MM.1S (cell line): ENCODE measurements around the gene TTLL3.

Source experiments
- DNase-seq: peaks from one replicate; pipeline ENCODE4 v3.0.0-alpha.2; 2015
- H2AFZ ChIP-seq: fragments of 300-600 bp; sonication (generic); 2 replicates; pipeline ENCODE4 v1.6.0; 2016; ENCODE audit warnings: antibody characterized with exemption, low read length
- H3F3A ChIP-seq: fragments of 300-600 bp; sonication (generic); 2 replicates; pipeline ENCODE4 v1.6.1; 2016; ENCODE audit warnings: mild to moderate bottlenecking, antibody characterized with exemption, low read length, moderate library complexity, mixed read lengths; ENCODE audit not compliant: insufficient read depth
- H3K27ac ChIP-seq: fragments of 300-600 bp; sonication (generic); 2 replicates; pipeline ENCODE4 v1.5.1; 2016; ENCODE audit warnings: mild to moderate bottlenecking, low read length
- H3K27me3 ChIP-seq: fragments of 300-600 bp; sonication (generic); replicated peaks from 2 replicates; pipeline ENCODE4 v1.6.0; 2016; ENCODE audit warnings: low read length; ENCODE audit not compliant: insufficient read depth
- H3K36me3 ChIP-seq: fragments of 300-600 bp; sonication (generic); replicated peaks from 2 replicates; pipeline ENCODE4 v1.6.1; 2016; ENCODE audit warnings: mild to moderate bottlenecking, low read length, mixed read lengths; ENCODE audit not compliant: insufficient read depth
- H3K4me1 ChIP-seq: fragments of 300-600 bp; sonication (generic); 2 replicates; pipeline ENCODE4 v1.6.1; 2016; ENCODE audit warnings: low read length, mixed read lengths
- H3K4me2 ChIP-seq: fragments of 300-600 bp; sonication (generic); 2 replicates; pipeline ENCODE4 v1.6.0; 2016; ENCODE audit warnings: low read depth, low read length
- H3K4me3 ChIP-seq: fragments of 300-600 bp; sonication (generic); 2 replicates; pipeline ENCODE4 v1.5.1; 2016; ENCODE audit warnings: low read length, mixed read lengths
- H3K79me2 ChIP-seq: fragments of 300-600 bp; sonication (generic); 2 replicates; pipeline ENCODE4 v1.6.1; 2016; ENCODE audit warnings: mixed run types, low read length, mixed read lengths
- H3K9ac ChIP-seq: fragments of 300-600 bp; sonication (generic); 2 replicates; pipeline ENCODE4 v1.6.1; 2016; ENCODE audit warnings: low read length, mixed read lengths
- H3K9me2 ChIP-seq: fragments of 300-600 bp; sonication (generic); replicated peaks from 2 replicates; pipeline ENCODE4 v1.6.1; 2016; ENCODE audit warnings: mild to moderate bottlenecking, low read length, mixed read lengths; ENCODE audit not compliant: insufficient read depth
- H3K9me3 ChIP-seq: fragments of 300-600 bp; sonication (generic); replicated peaks from 2 replicates; pipeline ENCODE4 v1.6.1; 2016; ENCODE audit warnings: mild to moderate bottlenecking, low read length, mixed read lengths; ENCODE audit not compliant: insufficient read depth
- H4K20me1 ChIP-seq: fragments of 300-600 bp; sonication (generic); 2 replicates; pipeline ENCODE4 v1.6.1; 2016; ENCODE audit warnings: mild to moderate bottlenecking, low read length, moderate library complexity, mixed read lengths; ENCODE audit not compliant: insufficient read depth
- EZH2 ChIP-seq: fragments of 300-600 bp; sonication (generic); optimal IDR thresholded peaks from 2 replicates; pipeline ENCODE3; 2017; ENCODE audit warnings: low read depth, mild to moderate bottlenecking, antibody characterized with exemption, low read length, mixed read lengths
- EZH2phosphoT487 ChIP-seq: fragments of 300-600 bp; sonication (generic); IDR thresholded peaks from 2 replicates; pipeline ENCODE4 v1.6.1; 2018; ENCODE audit warnings: antibody characterized with exemption, low read length
- TF ChIP-seq, protein P1 (sequence below): fragments of 300-600 bp; sonication (generic); IDR thresholded peaks from 2 replicates; pipeline ENCODE4 v1.5.1; 2016; ENCODE audit warnings: antibody characterized with exemption, low read length, mixed read lengths

The TTLL3 gene

DNA sequence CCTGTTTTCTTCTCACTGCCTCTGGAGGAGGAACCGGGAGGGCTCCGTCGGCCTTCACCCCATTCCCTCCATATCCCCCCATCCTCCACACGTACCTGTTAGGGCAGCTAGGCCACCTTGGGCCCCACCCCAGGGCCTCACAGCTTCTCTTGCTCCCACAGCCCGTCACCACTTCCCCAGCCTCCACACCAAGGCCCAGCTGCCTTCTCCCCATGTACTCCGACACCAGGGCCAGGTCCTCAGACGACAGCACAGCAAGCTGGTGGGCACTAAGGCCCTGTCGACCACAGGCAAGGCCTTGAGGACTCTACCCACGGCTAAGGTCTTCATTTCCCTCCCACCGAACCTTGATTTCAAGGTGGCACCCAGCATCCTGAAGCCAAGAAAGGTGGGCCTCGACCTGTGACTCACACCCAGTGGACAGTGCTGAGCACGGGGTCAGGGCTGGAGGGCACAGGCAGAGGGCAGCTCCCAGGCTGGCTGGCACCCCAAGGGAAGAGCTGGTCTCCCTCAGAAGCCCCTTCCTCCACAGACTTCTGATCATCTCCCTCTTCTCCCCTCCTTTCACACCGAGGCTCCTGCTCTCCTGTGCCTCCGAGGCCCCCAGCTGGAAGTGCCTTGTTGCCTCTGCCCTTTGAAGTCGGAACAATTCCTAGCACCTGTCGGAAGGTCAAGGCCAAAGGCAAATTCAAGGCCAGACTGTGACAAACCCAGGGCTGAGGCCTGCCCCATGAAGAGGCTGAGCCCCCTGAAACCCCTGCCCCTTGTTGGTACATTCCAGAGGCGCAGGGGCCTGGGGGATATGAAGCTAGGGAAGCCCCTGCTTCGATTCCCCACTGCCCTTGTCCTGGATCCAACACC is 24.7 kb downstream of the TTLL3 start:
- Histone ChIP-seq H3K4me1 (no peaks in the 10 kb centered on the region), H3K27ac (no peak overlapping the region), H3K9me3 (no peaks in the 10 kb centered on the region), H3K79me2 (no peaks in the 10 kb centered on the region), H3K9me2 (no peaks in the 10 kb centered on the region), H3F3A (no peaks in the 10 kb centered on the region), H3K9ac (no peak overlapping the region), H3K27me3 (no peaks in the 10 kb centered on the region), H3K4me2 (no peak overlapping the region), H2AFZ (no peak overlapping the region), H3K36me3 (no peaks in the 10 kb centered on the region), H3K4me3 (no peak overlapping the region), H4K20me1 (no peaks in the 10 kb centered on the region)
- TF ChIP-seq EZH2 (no peak), EZH2phosphoT487 (no peak)
- TF ChIP-seq, protein P1, sequence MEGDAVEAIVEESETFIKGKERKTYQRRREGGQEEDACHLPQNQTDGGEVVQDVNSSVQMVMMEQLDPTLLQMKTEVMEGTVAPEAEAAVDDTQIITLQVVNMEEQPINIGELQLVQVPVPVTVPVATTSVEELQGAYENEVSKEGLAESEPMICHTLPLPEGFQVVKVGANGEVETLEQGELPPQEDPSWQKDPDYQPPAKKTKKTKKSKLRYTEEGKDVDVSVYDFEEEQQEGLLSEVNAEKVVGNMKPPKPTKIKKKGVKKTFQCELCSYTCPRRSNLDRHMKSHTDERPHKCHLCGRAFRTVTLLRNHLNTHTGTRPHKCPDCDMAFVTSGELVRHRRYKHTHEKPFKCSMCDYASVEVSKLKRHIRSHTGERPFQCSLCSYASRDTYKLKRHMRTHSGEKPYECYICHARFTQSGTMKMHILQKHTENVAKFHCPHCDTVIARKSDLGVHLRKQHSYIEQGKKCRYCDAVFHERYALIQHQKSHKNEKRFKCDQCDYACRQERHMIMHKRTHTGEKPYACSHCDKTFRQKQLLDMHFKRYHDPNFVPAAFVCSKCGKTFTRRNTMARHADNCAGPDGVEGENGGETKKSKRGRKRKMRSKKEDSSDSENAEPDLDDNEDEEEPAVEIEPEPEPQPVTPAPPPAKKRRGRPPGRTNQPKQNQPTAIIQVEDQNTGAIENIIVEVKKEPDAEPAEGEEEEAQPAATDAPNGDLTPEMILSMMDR, result no peak
- DNase-seq, result no peak

DNA sequence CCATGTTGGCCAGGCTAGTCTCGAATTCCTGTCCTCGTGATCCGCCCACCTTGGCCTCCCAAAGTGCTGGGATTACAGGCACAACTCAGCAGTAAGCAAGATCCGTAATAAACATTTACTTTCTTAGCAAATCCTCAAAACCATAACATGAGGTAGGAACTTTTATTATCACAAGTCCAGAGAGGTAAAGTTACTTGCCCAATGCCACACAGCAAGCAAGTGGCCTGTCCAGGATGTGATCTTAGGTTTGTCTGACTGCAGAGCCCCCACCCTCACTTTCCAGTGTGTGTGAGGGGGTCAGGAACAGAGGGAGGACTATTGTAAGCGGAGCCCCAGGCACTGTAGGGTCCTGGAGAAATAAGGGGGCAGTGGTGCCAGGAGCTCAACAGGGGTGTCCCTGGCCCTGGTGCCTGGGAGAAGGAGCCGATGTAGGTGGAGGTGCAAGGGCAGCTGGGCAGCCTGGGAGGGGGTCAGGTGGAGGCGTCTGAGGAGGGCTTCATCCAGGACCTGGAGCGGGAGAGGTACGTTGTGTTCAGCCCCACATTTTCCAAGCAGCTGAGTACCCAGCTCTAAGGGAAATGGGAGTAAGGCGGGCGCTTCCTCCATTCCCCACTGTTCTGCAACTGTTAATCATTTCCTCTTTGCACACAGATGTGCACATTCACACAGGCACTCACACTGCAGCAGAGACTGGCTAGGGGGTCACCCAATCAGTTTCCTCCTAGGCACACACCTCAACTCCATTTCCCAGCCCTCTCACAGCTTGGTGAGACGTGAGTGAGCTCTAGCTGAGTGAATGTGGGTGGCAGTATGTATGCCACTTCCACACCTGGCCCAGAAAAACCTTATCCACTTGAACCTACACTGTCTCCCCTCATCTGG is 27.9 kb downstream of the TTLL3 start:
- no peak for DNase-seq
- H3K36me3 ChIP-seq, result no peaks in the 10 kb centered on the region
- no peaks in the 10 kb centered on the region for H4K20me1 ChIP-seq
- H3K4me1 ChIP-seq, result no peaks in the 10 kb centered on the region
- no peaks in the 10 kb centered on the region for H3F3A ChIP-seq
- H3K4me3 ChIP-seq, result no peak overlapping the region
- H3K9ac ChIP-seq, result no peak overlapping the region
- no peak overlapping the region for H3K4me2 ChIP-seq
- no peak overlapping the region for H2AFZ ChIP-seq
- TF ChIP-seq, protein P1, result no peak
- no peak for TF ChIP-seq EZH2
- TF ChIP-seq EZH2phosphoT487, result no peak
- H3K79me2 ChIP-seq, result 0 out of 2 replicates have a peak, but pooled peaks cover 6% of the 10 kb centered on the region
- no peaks in the 10 kb centered on the region for H3K9me3 ChIP-seq
- H3K27me3 ChIP-seq, result no peaks in the 10 kb centered on the region
- H3K27ac ChIP-seq, result no peak overlapping the region
- no peaks in the 10 kb centered on the region for H3K9me2 ChIP-seq

DNA sequence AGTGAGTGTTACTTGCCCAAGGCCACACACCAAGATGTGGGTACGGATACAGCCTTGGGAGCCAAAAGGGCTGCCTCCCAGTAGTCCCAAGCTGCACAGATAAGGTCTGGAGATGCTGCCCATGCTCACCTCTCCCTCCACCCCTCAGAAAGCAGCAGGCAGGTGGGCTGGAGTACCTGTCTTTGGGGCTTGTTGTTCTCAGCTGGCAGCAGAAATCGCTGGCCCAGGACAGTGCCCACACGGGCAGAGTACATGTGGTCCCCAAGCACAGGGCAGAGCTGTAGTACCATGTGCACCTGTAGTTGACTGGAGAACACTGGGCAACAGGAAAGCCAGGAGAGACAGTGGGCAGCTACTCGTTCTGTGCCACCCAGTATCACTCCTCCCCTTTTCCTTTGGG is 28.8 kb downstream of the TTLL3 start:
- no peak overlapping the region for H3K4me3 ChIP-seq

More for the DNA sequence above, 28.8 kb downstream of the TTLL3 start:
- no peaks in the 10 kb centered on the region for H3K9me2 ChIP-seq
- H3K27me3 ChIP-seq, result no peaks in the 10 kb centered on the region
- H3F3A ChIP-seq, result peaks cover 5% of the 10 kb centered on the region; the same call in 1 of the 2 replicates
- no peak overlapping the region for H2AFZ ChIP-seq
- H3K79me2 ChIP-seq, result 0 out of 2 replicates have a peak, but pooled peaks cover 13% of the 10 kb centered on the region
- no peak for TF ChIP-seq EZH2phosphoT487
- no peak for TF ChIP-seq EZH2
- TF ChIP-seq, protein P1, result no peak
- no peak overlapping the region for H3K9ac ChIP-seq
- no peaks in the 10 kb centered on the region for H3K9me3 ChIP-seq
- H3K36me3 ChIP-seq, result no peaks in the 10 kb centered on the region
- no peak overlapping the region for H3K27ac ChIP-seq
- DNase-seq, result no peak
- no peaks in the 10 kb centered on the region for H4K20me1 ChIP-seq
- no peaks in the 10 kb centered on the region for H3K4me1 ChIP-seq
- no peak overlapping the region for H3K4me2 ChIP-seq
